ENCODE results near the gene UPB1.
"Not testable (repeated sequence)": the region's sequence is repeated elsewhere in the genome, so short reads cannot be mapped to it uniquely, and the experiment has no call there.

The UPB1 gene

GRCh38 chr22:24504956-24505736, 10.0 kb downstream of the UPB1 start:
- ATAC-seq: no peak

- no peak for ATAC-seq
These were observed 11.8 kb downstream of the UPB1 start for GRCh38 chr22:24506802-24507438.

- no peak for ATAC-seq
These were observed 12.6 kb downstream of the UPB1 start for GRCh38 chr22:24507716-24508115.

GRCh38 chr22:24510637-24511625, 15.8 kb downstream of the UPB1 start:
- ATAC-seq: no peak

GRCh38 chr22:24512043-24512442, 16.9 kb downstream of the UPB1 start:
- no peak for ATAC-seq

- no peak for ATAC-seq
These were observed 18.5 kb downstream of the UPB1 start for GRCh38 chr22:24513378-24514240.

- peak; percentile 14 to 28 for ATAC-seq
These were observed 19.3 kb downstream of the UPB1 start for GRCh38 chr22:24514241-24515026.

GRCh38 chr22:24515027-24515338, 19.9 kb downstream of the UPB1 start:
- ATAC-seq: peak in 1 of 2 donors; percentile 12

- peak in 1 of 2 donors; percentile 22 for ATAC-seq
These were observed 21.2 kb downstream of the UPB1 start for GRCh38 chr22:24516301-24516737.

GRCh38 chr22:24517446-24517845, 22.3 kb downstream of the UPB1 start:
- ATAC-seq: no peak

GRCh38 chr22:24518228-24518627, 23.1 kb downstream of the UPB1 start:
- no peak for ATAC-seq

- ATAC-seq: no peak
These were observed 23.8 kb downstream of the UPB1 start for GRCh38 chr22:24518771-24519485.

GRCh38 chr22:24519496-24519895, 24.4 kb downstream of the UPB1 start:
- no peak for ATAC-seq

- ATAC-seq: peak; percentile 58 to 63
These were observed 26.7 kb downstream of the UPB1 start for GRCh38 chr22:24521791-24522245.

GRCh38 chr22:24523873-24524272, 28.7 kb downstream of the UPB1 start:
- no peak for ATAC-seq

GRCh38 chr22:24525416-24526037, 30.4 kb downstream of the UPB1 start:
- ATAC-seq: peak; percentile 93 to 95

- no peak for ATAC-seq
These were observed 31.1 kb downstream of the UPB1 start for GRCh38 chr22:24526191-24526590.

GRCh38 chr22:24529898-24530297, 34.8 kb downstream of the UPB1 start:
- no peak for ATAC-seq

- not testable (repeated sequence) for ATAC-seq
These were observed 35.8 kb downstream of the UPB1 start for GRCh38 chr22:24530968-24531367.

GRCh38 chr22:24532075-24532474, 36.9 kb downstream of the UPB1 start:
- ATAC-seq: no peak

All from activated CD4-positive, CD25-positive, alpha-beta regulatory T cell treated with anti-CD3 and anti-CD28 coated beads, Interleukin-2, amount 50 U/mL, for 24 hours (primary cell).